HG03045 (cell line): ENCODE results near the gene PPM1J.
"Not testable (repeated sequence)": the region's sequence is repeated elsewhere in the genome, so short reads cannot be mapped to it uniquely, and the experiment has no call there.

Source experiments
- ATAC-seq: cut with Tn5 transposase; IDR thresholded peaks from one replicate; pipeline ENCODE4 v1.9.1; 2021; ENCODE audit warnings: mild to moderate bottlenecking, moderate library complexity; ENCODE audit not compliant: unreplicated experiment

PPM1J gene

GRCh38 chr1:112715264-112716053 lies at the start of gene PPM1J:
Gene PPM1J (minus strand): TSS chr1:112715332. CDS start chr1:112715301, 31 bp downstream.
- ATAC-seq: peak; percentile 87

GRCh38 chr1:112762541-112763500 lies 47.7 kb upstream of the PPM1J start:
- ATAC-seq: no peak

GRCh38 chr1:112761714-112762480 lies 46.8 kb upstream of the PPM1J start:
- ATAC-seq: no peak

GRCh38 chr1:112759228-112759627 lies 44.1 kb upstream of the PPM1J start:
- ATAC-seq: no peak

- ATAC-seq: no peak
Measured at GRCh38 chr1:112754116-112754628, 39.0 kb upstream of the PPM1J start.

GRCh38 chr1:112748396-112748795 lies 33.3 kb upstream of the PPM1J start:
- no peak for ATAC-seq

GRCh38 chr1:112744009-112744578 lies 29.0 kb upstream of the PPM1J start:
- ATAC-seq: no peak

GRCh38 chr1:112743174-112744008 lies 28.3 kb upstream of the PPM1J start:
- no peak for ATAC-seq

- no peak for ATAC-seq
Measured at GRCh38 chr1:112737573-112737972, 22.4 kb upstream of the PPM1J start.

GRCh38 chr1:112735752-112736151 lies 20.6 kb upstream of the PPM1J start:
- ATAC-seq: no peak

GRCh38 chr1:112731451-112731850 lies 16.3 kb upstream of the PPM1J start:
- no peak for ATAC-seq

- ATAC-seq: no peak
Measured at GRCh38 chr1:112729909-112730308, 14.8 kb upstream of the PPM1J start.

GRCh38 chr1:112729011-112729410 lies 13.9 kb upstream of the PPM1J start:
- not testable (repeated sequence) for ATAC-seq

GRCh38 chr1:112728306-112728971 lies 13.3 kb upstream of the PPM1J start:
- not testable (repeated sequence) for ATAC-seq

- ATAC-seq: no peak
Measured at GRCh38 chr1:112727716-112728115, 12.6 kb upstream of the PPM1J start.

GRCh38 chr1:112724240-112724639 lies 9.1 kb upstream of the PPM1J start:
- ATAC-seq: not testable (repeated sequence)

- no peak for ATAC-seq
Measured at GRCh38 chr1:112723511-112723839, 8.3 kb upstream of the PPM1J start.

GRCh38 chr1:112722601-112723510 lies 7.7 kb upstream of the PPM1J start:
- ATAC-seq: no peak
